Epithelial cell of prostate (primary cell): ENCODE measurements around the gene TTC3.
"Not testable (repeated sequence)": the region's sequence is repeated elsewhere in the genome, so short reads cannot be mapped to it uniquely, and the experiment has no call there.

Experiments used
- DNase-seq: peaks from one replicate; pipeline ENCODE4 v3.0.0-alpha.2; 2011; ENCODE audit warnings: low read depth, low spot score
- H3K27ac ChIP-seq: fragments of 450-650 bp; 2 replicates; pipeline ENCODE4 v1.5.1; 2017; ENCODE audit warnings: mild to moderate bottlenecking

The TTC3 gene

GRCh38 chr21:37087188-37087587 is 14.1 kb downstream of the TTC3 start:
- no peak for DNase-seq
- H3K27ac ChIP-seq = no peak overlapping the region

GRCh38 chr21:37088186-37088735 is 15.2 kb downstream of the TTC3 start:
- DNase-seq = no peak
- no peak overlapping the region for H3K27ac ChIP-seq

- no peak overlapping the region for H3K27ac ChIP-seq
- no peak for DNase-seq
These were observed 20.9 kb downstream of the TTC3 start for GRCh38 chr21:37093977-37094376.

GRCh38 chr21:37095821-37096220 is 22.8 kb downstream of the TTC3 start:
- DNase-seq = no peak

GRCh38 chr21:37098751-37099150 is 25.7 kb downstream of the TTC3 start:
- no peak for DNase-seq
- no peak overlapping the region for H3K27ac ChIP-seq

More at GRCh38 chr21:37095821-37096220, 22.8 kb downstream of the TTC3 start:
- no peak overlapping the region for H3K27ac ChIP-seq

GRCh38 chr21:37100316-37100715 is 27.3 kb downstream of the TTC3 start:
- no peak for DNase-seq
- H3K27ac ChIP-seq = no peak overlapping the region

- DNase-seq = no peak
These were observed 28.3 kb downstream of the TTC3 start for GRCh38 chr21:37101384-37101783.

GRCh38 chr21:37102746-37103145 is 29.7 kb downstream of the TTC3 start:
- H3K27ac ChIP-seq = peak overlapping the region; percentile 38
- not testable (repeated sequence) for DNase-seq

More at GRCh38 chr21:37101384-37101783, 28.3 kb downstream of the TTC3 start:
- H3K27ac ChIP-seq = no peak overlapping the region

GRCh38 chr21:37106998-37107397 is 33.9 kb downstream of the TTC3 start:
- no peak overlapping the region for H3K27ac ChIP-seq
- DNase-seq = no peak

GRCh38 chr21:37111029-37111428 is 38.0 kb downstream of the TTC3 start:
- H3K27ac ChIP-seq, DNase-seq: not testable (repeated sequence)

GRCh38 chr21:37114301-37114700 is 41.2 kb downstream of the TTC3 start:
- H3K27ac ChIP-seq, DNase-seq: not testable (repeated sequence)

GRCh38 chr21:37116459-37116858 is 43.4 kb downstream of the TTC3 start:
- not testable (repeated sequence) for H3K27ac ChIP-seq, DNase-seq

GRCh38 chr21:37117204-37117603 is 44.1 kb downstream of the TTC3 start:
- no peak for DNase-seq
- H3K27ac ChIP-seq = no peak overlapping the region

- no peak overlapping the region for H3K27ac ChIP-seq
- no peak for DNase-seq
These were observed 45.3 kb downstream of the TTC3 start for GRCh38 chr21:37118187-37118826.

- DNase-seq = no peak
- no peak overlapping the region for H3K27ac ChIP-seq
These were observed 46.6 kb downstream of the TTC3 start for GRCh38 chr21:37119421-37120218.

- no peak for DNase-seq
- no peak overlapping the region for H3K27ac ChIP-seq
These were observed 55.0 kb downstream of the TTC3 start for GRCh38 chr21:37128076-37128475.

- no peak overlapping the region for H3K27ac ChIP-seq
- no peak for DNase-seq
These were observed 57.9 kb downstream of the TTC3 start for GRCh38 chr21:37130971-37131370.

GRCh38 chr21:37136261-37136660 is 63.2 kb downstream of the TTC3 start:
- DNase-seq = no peak
- no peak overlapping the region for H3K27ac ChIP-seq

- DNase-seq = no peak
These were observed 63.7 kb downstream of the TTC3 start for GRCh38 chr21:37136744-37137143.

GRCh38 chr21:37139154-37139553 is 66.1 kb downstream of the TTC3 start:
- DNase-seq = no peak

More at GRCh38 chr21:37136744-37137143, 63.7 kb downstream of the TTC3 start:
- no peak overlapping the region for H3K27ac ChIP-seq

GRCh38 chr21:37139902-37140301 is 66.8 kb downstream of the TTC3 start:
- DNase-seq = no peak
- no peak overlapping the region for H3K27ac ChIP-seq

More at GRCh38 chr21:37139154-37139553, 66.1 kb downstream of the TTC3 start:
- no peak overlapping the region for H3K27ac ChIP-seq
